Hypothalamus (tissue), 51 donors: ENCODE data around the gene CCDC74B.
"Not testable (repeated sequence)": the region's sequence is repeated elsewhere in the genome, so short reads cannot be mapped to it uniquely, and the experiment has no call there.

Source experiments
- DNase-seq, 51 donors: peaks; one replicate each; lab custom pipeline; 2025; lab: John Stamatoyannopoulos, UW

CCDC74B gene

DNA sequence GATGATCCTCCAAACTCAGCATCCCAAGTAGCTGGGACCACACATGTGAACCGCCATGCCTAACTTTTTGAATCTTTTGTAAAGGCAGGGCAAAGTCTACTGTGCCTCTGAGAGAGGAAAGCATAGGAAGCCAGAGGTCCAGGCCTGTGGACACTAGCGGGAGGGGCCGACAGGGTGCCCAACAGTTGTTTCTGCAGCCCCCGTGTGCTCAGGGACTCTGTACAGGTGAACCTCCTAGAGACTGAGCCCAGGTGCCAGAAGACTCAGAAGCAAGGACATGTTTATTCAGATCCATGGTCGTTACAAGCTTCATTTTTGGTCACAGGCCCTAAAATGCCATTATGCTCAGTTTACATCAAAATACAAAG is 6.2 kb upstream of the CCDC74B start:
- DNase-seq: not testable (repeated sequence)

DNA sequence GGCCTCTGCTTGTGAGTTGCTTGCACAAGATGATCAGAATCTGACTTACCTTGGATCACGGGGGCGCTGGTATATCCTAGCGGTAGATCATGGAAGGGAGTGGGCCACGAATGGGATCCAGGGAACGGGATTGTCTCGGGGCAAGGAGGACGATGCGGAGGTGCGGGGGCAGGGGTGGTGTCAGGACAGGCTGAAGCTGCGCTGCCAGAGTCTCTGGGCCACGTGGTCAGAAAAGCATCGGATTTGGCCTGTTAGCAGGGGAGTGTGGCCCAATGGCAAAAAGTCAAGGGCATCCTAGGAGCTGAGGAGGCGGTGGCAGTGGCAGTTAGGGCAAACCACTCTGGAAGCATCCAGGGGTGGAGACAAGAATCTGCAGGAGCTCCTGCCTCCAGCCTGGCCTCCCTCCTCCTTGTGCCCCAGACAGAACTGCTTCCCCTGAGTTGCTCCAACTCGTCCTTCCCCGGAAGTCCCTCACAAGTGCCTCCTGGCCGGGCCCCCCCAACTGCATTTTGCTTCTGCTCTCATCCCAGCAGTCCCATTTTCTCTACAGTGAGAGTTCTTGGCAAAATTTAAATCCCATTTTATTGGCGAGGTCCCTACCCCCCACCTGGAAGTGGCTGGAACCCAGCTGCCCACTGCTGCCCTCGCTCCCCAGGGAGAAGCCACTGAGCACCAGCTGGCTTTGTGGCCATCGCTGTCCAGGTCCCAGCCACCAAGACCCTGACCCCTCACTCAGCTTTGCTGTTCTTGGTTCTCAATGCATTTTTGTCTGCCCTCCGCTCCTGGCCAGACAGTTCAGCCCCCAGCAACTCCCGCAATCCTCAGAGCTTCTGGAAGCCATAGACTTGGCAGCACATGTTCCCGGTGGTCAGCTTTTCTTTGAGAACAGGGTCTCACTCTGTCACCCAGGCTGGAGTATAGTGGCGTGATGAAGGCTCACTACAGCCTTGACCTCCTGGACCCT is 5.6 kb upstream of the CCDC74B start:
- no peak for DNase-seq

DNA sequence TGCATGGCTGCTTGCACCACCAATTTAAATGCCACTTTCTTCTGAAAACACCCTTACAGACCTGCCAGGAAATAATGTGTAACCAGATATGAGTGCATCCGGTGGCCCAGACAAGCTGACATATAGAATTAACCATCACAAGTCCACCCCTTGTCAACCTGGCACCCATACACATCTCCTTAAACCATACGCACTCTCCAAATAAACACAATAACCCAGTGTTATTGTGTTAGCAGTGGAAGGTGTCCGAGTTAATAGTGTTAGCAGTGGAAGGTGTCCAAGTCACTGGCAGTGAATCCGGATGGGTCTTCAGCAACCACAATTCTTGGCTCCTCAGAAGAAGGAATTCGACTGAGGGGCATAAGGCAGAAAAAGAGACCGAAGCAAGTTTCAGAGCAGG is 3.6 kb upstream of the CCDC74B start:
- DNase-seq: not testable (repeated sequence)

DNA sequence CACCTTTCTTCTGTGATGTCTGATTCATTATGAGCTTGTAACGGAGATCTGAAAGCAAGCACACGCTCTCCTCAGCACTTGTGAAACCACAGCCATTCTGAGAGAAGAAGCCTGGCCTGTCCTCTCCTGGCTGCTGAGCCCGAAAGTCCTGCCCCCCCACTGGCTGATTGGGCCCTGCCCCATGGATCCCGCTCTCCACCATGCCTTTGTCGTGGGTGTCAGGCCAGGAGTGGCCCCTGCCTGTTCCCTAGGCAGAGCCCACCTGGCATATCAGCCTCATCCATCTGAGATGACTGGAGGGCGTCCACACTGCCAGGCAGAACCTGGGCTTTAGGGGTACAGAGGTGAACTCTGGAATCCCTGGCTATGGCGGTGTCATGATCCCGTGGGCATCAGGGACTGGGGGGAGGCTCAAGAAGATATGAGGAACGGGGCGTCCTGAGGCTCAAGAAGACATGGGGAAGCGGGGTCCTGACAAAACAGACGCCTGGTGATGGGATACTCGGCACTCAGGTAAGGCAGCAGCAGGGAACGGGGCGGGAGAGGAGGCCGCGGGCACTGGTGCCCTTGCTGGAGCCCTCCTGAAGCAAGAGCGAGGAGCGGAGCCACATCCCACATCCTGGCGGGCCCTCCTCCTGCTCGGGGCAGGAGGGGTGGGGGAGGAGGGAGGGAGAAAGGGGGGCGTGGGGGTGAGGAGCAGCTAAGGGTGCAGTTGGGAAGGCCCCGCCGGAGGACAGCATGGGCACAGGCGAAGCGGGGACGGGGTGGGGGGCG is 1.5 kb downstream of the CCDC74B start:
- not testable (repeated sequence) for DNase-seq

DNA sequence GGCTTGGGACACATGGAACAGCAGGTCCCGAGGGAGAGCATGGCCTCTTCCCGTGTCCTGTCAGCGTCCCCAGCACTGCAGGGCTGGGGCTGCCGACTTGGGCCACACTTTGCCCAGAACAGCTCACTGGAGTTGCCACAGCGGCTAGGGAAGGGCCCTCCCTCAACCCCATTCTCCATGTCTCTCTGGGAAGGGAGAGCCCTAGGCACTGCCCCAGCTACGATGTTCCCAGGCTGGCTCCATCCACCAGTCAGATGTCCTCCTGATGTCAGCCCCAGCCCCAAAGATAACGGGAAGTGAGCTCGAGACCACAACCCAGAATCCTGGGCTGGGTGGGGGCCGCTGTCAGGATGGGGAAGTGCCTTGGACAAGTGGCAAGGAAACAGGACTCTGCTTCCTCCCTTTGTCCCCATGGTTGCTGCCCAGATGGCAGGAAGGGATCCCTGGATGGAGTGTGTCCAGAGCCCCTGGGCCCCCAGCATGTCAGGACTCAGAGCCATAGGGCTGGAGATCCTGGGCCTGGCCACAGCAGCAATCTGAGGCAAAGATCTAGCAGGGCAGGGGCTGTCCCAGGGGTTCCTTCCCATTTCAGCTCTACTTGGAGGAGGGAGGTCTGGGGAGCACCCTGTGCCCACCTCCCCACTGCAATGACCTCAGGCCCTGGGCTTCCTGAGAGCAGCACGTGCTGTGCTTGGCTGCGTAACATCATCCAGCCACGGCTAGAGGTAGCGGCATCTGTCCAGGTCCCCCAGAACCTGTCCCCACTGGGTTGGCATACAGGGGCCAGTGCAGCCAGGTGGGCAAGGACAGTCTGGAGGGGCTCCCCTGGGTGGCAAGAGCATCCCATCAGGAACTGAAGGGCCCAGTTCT is 2.3 kb downstream of the CCDC74B start:
- not testable (repeated sequence) for DNase-seq

DNA sequence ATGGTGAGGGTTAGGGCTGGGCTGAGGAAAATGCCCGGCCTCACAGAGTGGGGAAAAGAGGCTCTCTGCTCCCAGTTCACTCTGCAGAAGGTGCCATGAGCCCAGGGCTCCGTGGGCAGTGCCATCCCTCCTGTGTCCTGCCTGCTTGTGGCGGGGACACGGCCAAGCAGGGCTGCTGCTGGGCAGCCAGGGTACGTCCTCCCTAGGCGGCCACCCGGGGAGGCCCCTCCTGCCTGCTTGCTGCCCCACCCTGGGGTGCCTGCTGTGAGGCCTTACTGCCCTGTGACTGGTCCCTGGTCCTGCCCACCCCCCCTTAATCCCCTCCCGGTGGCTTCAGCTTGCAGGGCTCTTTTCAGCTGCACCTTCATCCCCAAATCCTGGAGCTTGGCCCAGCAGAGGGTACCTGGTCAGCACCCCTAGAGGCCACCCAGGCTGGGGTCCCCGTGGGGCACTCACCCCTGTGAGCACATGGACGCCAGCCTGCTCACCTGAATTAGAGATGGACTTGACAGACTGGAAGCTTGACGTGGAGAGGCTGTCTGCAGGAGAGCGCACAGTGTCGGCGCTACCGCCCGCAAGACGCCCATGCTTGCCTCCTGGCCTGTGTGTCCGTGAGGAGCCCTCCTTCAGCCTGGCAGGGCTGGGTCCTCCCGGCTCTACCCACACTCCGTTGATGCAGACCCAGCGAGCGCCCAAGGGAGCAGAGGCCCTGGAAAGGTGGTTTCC is 3.1 kb downstream of the CCDC74B start:
- DNase-seq: not testable (repeated sequence)

DNA sequence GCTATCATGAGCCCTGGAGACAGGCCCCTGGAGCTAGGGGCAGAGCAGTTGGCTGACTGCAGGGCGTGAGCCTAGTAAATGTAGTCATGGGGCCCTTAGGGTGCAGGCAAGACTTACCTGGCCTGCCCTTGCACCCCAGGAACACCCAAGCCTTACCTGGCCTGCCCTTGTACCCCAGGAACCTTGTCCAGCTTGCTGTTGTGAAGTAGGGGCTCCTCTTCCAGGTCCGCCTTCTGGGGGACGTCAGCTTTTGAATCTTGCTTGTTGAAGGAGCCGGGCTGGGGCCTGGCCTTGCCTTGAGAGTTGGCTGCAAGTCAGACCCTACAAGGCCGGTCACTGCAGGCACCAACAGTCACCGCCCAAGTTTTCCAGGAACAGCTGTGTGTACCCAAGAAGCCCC is 3.9 kb downstream of the CCDC74B start:
- not testable (repeated sequence) for DNase-seq

DNA sequence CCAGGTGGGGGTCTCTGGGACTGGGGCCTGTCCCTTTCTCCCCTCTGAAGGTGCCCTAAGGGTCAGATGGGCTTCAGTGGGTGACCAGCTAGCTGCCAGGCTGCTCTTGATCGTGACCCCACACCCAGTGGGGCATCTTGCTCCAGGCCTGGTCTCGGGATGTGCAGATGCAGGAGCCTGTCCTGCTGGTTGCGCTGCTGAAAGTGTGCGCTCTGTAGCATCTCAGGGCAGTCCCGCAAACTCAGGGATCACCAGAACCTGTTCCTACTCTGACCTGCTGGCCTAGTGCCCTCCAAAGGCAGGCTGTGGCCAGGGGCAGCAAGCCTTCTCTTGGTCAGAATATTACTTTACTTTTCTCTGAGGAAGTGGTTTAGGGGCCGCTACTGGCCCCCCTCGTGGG is 4.4 kb downstream of the CCDC74B start:
- not testable (repeated sequence) for DNase-seq

DNA sequence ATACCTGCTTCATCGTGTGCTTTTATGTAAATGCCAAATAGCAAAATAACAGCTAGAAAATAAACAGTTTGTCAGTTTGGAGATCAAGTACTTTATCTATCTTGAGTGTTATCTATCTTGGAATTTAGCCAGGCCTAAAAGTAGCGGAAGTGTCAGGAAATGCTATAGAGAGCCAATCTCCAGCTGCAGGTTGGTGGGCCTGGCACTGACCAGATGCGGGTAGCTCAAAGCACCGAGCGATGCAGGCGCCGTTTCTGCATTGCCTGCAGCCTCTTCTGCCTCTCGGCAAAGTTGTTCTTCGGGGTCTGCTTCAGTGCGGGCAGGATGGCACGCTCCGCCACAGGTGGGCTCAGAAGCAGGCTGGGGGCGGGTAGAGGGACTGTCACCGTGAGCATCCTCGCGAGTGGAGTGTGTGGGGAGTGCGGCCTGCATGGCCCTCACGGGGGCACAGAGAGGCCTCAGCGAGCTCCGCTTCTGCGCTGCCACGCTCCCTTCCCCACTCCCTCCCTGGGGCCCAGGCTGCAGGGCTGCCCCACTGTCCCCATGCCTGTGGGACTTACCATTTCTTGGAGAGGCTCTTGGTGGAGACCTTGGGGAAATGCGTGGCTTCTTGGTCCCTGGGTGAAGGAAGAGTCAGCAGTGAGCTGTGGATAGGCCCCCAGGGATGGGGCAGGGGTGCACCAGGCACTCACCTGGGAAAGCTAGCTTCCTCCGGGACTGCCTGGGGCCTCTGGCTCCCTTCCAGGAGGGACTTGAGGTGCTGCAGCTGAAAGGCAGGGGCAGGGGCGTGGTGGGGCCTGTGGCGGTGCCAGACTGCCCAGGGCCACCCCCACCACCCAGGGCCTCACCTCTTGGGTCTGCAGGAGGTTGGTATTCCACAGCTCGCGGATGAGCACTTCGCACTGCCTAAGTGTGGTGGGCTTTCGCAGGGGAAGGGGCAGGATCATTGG is 5.3 kb downstream of the CCDC74B start:
- not testable (repeated sequence) for DNase-seq

DNA sequence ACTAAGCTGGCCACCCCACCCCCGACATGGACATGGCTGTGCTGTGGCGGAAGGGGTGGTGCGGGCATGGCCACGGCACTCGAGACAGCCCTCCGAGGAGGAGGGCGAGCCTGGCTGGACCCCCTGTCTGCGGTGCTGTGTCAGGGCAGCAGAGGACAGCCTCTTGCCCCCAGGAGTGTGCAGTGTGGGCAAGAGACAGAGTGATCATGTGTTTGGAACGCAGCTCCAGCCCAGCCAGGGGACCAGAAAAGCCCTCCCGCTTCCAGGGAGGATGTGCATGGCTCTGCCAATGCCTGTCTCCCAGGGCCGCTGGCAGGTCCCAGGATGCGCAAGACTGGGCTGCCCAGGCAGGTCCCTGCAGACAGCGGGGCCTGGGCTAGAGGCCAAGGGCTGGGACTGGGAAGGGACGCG is 6.1 kb downstream of the CCDC74B start:
- DNase-seq: not testable (repeated sequence)

DNA sequence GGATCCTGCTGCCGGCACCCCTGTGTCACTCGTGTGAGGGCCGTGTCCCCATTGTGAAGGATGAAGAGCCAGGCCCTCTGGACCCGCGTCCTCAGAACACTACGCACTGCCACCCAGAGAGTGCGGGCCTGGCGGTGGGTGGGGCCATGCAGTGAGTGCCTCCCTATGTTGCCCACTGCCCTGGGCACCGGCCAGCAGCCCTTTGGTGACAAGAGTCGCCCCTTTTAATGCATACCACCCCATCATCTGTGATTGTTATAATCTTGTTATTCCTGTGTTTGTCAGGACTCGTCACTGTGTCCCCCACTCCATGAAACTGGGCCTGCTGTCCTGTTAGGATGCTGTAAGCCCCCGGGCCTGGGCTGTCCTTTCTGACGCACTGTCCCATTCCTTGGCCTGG is 6.6 kb downstream of the CCDC74B start:
- not testable (repeated sequence) for DNase-seq

DNA sequence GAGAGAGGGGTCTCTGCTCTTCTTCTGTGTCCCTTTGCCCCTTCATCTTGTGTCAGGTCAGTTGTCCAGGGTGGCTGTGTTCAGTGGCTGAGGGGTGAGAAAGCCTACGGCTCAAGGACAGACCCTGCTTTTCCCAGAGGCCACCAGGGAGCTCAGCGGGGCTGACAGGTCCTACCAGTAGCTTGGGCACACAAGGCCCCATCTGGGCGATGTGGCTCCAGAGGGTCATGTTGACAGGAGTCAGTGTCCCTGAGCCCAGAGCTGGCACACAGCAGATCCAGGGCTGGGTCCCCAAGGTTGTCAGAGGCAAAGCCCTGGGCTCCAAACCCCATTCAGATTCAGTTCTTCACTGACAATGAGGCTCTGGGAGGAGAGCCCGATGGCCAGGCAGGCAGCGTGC is 7.8 kb downstream of the CCDC74B start:
- not testable (repeated sequence) for DNase-seq

DNA sequence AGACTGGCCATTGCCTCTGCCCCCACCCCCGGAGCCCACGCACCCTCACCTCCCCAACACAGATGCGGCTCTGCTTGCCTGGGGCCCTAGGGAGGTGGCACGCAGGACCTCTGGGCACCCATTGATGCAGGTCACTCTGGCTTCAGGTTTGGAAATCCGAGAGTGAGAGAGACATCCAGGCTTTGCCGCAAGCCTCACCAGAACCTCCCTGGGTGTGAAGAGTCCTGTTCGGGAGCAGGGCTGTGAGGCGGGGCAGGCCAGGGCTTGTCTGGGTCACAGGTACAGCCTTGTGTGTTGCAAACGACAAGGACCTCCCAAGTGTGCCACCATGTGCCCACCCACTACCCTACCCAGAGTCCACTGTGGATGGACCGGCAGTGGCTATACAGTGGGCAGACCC is 8.4 kb downstream of the CCDC74B start:
- not testable (repeated sequence) for DNase-seq

DNA sequence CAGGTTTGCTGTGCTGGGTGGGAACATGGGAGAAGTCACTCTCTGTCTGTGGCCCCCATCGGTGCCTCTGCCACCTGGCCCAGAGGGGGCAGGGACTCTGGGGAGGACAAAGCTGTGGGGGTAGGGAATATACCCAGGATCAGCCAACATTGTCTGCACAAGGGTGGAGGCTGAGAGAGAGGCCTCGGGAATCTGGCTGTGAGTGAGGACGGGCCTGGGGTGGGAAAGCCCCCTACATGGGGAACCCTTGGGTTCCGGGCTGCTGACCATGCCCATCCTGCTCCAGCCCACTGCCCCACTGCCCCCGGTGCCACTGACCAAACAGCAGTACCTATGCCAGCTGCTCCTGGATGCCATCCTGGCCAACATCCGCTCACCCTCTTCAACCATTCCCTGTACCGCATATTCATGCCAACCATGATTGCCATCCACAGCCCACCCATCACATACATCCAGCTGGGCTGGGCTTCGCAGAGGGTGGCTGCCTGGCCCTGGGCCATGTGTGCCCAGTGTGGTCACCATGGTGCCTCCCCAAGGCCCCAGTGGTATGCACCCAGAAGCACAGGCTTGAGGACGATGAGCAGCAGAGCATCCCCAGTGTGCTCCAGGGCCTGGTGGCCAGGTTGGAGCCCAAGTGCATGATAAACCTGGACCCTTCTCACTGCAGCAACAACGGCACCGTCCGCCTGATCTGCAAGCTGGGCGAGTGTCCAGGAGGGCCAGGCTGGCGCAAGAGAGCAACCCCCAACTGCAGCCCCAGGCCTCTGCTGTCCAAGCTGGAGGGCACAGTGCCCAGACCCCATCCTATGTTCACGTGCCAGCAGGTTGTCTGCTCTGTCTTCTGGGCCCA is 9.0 kb downstream of the CCDC74B start:
- no peak for DNase-seq

DNA sequence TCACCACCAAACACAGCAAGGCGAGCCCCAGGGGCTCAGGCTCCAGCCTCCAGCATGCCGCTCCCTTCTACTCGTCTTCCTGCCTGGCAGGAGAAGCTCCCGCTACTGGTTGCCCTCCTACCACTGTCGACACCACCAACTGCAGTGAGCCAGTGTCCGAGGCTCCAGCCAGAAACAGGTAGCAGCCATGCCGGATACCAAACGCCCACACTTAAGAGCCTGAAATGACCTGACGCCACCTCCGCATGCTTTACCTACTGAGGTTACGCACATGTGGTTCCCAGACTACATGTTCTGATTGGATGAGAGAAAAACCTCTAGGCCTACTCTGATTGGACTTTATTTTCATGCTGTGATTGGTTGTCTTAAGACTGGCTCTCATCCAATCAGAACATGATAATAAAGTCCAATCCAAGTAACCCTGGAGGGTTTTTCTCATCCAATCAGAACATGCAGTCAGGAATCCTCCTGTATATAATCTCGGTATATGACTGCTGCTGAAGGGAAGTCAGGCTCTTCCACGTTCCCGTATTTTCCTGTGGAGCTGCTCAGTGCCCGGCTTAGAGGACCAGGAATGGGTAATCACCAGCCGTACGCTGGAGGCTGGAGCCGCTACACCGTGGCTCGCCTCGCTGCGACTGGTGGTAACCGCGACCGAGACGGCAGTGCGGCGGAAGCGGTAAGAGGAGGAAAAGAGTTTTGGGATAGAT is 15.6 kb downstream of the CCDC74B start, which contains the start of gene POTEF:
Gene POTEF (minus strand): TSS at position 103 of the 710 bp plus-strand sequence. CDS start 8,707 bp downstream, outside the sequence.
- not testable (repeated sequence) for DNase-seq

DNA sequence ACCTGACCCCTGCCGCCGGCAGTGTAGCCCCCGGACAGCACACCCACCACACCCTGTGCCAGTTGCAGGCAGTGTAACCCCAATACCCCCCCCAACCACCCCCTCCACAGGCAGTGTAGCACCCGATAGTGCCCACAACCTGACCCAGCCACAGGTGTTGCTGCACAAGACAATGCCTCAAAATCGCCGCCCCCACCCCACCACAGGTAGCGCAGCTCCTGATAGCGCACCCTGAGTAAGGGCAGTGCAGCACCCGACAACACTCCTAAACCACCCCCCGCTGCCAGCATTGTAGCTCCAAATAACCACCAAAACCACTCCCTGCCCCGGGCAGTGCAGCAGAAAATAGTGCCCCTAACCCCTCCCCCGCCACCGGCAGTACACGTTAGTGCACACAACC is 16.4 kb downstream of the CCDC74B start:
- not testable (repeated sequence) for DNase-seq

DNA sequence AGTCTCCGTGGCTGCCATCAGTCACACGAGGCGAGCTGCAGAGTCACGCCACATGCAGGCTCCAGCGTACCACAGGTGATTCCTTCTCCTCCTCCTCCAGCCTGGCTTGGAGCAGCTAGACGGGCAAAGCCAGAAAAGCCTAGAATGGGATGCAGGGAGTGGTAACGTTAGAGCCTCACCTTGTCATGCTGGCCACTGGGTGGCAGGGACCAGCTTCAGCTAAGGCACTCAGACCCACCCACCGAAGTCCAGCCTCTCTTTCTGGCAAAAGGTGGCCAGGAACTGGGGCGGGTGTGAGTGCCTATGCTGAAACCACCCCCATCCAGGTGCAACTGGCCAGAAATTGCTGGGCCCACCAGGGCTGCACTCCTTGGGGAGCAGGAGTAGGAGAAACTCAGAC is 17.2 kb downstream of the CCDC74B start:
- DNase-seq: not testable (repeated sequence)
